ENCODE results near the gene NSFL1C. TPM values are rescaled to one million over a fixed set of nuclear protein-coding genes. Genes with fewer than 3 reads are reported as not detected.

NSFL1C gene
- total and polyA plus RNA-seq, 9 of the 15 experiments (the other 6 are each of a cell fraction or from before 2014, with no cell fraction given): 20.8 to 119 (median 47.0) TPM

DNA sequence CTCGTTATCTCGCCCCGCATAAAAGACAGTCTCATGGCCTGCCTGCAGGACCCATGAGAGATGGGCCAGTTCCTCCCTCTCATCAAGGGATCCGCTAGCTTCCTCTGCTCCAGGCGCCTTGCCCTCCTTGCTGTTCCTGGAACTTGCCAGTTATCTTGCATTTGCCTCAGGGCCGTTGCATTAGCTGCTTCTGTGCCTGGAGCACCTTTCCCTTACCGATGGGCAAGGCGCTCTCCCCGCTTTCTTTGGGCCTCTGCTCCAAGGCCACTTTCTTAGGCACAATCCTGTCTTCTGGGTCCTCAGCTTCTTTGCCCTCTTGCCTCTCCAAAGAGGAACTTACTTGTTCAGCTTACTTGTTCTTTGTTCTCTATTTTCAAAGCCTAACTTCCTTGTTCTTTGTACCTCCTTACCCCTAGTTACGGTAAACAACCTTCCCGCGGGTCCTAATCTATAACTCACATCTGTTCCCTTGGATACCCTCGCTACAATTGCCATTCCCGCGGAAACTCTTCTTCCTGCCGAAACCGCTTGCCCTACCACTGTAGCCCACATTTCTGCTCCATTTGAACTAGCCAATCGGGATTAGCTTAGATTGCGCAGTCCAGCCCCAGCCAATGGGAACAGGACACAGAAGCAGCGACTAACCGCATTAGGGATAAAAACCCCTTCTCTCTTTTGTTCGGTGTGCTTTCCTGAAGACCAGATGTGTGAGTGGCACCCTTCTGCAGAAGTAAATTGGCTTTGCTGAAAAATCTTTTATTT, 887 bp upstream of the NSFL1C start (continued):
- TF ChIP-seq MYBL2 (IDR thresholded peaks at IDR 0.05; ENCODE audit: low read depth) (peak; percentile 97), MYBL2 (CRISPR knock-in tag; IDR thresholded peaks at IDR 0.05; ENCODE audit: borderline replicate concordance) (peak; percentile 100; the same call in 1 of the 2 replicates), NFIC (IDR thresholded peaks at IDR 0.05) (no peak), FOXA3 (CRISPR knock-in tag; conservative IDR thresholded peaks at IDR 0.05 in 1 of 2, IDR thresholded peaks at IDR 0.05 in 1 of 2) (peak; percentile 67 to 83), HCFC1 (IDR thresholded peaks at IDR 0.05; ENCODE audit: low read depth, low read length) (no peak), FOXK1 (CRISPR knock-in tag; IDR thresholded peaks at IDR 0.05; ENCODE audit: borderline replicate concordance) (peak; percentile 95), ESRRA (IDR thresholded peaks at IDR 0.05; ENCODE audit: borderline replicate concordance, low read depth) (peak; percentile 58; the same call in 1 of the 2 replicates), CHD2 (IDR thresholded peaks at IDR 0.05; ENCODE audit: low read depth, low read length) (peak; percentile 32; the same call in 1 of the 2 replicates)
- TF ChIP-seq, protein P1, sequence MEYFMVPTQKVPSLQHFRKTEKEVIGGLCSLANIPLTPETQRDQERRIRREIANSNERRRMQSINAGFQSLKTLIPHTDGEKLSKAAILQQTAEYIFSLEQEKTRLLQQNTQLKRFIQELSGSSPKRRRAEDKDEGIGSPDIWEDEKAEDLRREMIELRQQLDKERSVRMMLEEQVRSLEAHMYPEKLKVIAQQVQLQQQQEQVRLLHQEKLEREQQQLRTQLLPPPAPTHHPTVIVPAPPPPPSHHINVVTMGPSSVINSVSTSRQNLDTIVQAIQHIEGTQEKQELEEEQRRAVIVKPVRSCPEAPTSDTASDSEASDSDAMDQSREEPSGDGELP (CRISPR knock-in tag; IDR thresholded peaks at IDR 0.05; ENCODE audit: borderline replicate concordance): peak; percentile 58; the same call in 1 of the 2 replicates
- TF ChIP-seq, protein P2, sequence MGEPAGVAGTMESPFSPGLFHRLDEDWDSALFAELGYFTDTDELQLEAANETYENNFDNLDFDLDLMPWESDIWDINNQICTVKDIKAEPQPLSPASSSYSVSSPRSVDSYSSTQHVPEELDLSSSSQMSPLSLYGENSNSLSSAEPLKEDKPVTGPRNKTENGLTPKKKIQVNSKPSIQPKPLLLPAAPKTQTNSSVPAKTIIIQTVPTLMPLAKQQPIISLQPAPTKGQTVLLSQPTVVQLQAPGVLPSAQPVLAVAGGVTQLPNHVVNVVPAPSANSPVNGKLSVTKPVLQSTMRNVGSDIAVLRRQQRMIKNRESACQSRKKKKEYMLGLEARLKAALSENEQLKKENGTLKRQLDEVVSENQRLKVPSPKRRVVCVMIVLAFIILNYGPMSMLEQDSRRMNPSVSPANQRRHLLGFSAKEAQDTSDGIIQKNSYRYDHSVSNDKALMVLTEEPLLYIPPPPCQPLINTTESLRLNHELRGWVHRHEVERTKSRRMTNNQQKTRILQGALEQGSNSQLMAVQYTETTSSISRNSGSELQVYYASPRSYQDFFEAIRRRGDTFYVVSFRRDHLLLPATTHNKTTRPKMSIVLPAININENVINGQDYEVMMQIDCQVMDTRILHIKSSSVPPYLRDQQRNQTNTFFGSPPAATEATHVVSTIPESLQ (CRISPR knock-in tag; IDR thresholded peaks at IDR 0.05): peak; percentile 41; the same call in 1 of the 2 replicates
- TF ChIP-seq, protein P3, sequence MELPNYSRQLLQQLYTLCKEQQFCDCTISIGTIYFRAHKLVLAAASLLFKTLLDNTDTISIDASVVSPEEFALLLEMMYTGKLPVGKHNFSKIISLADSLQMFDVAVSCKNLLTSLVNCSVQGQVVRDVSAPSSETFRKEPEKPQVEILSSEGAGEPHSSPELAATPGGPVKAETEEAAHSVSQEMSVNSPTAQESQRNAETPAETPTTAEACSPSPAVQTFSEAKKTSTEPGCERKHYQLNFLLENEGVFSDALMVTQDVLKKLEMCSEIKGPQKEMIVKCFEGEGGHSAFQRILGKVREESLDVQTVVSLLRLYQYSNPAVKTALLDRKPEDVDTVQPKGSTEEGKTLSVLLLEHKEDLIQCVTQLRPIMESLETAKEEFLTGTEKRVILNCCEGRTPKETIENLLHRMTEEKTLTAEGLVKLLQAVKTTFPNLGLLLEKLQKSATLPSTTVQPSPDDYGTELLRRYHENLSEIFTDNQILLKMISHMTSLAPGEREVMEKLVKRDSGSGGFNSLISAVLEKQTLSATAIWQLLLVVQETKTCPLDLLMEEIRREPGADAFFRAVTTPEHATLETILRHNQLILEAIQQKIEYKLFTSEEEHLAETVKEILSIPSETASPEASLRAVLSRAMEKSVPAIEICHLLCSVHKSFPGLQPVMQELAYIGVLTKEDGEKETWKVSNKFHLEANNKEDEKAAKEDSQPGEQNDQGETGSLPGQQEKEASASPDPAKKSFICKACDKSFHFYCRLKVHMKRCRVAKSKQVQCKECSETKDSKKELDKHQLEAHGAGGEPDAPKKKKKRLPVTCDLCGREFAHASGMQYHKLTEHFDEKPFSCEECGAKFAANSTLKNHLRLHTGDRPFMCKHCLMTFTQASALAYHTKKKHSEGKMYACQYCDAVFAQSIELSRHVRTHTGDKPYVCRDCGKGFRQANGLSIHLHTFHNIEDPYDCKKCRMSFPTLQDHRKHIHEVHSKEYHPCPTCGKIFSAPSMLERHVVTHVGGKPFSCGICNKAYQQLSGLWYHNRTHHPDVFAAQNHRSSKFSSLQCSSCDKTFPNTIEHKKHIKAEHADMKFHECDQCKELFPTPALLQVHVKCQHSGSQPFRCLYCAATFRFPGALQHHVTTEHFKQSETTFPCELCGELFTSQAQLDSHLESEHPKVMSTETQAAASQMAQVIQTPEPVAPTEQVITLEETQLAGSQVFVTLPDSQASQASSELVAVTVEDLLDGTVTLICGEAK (IDR thresholded peaks at IDR 0.05): 0 out of 2 replicates have a peak, but pooled peaks have one; percentile 9
- TF ChIP-seq, protein P3 (CRISPR knock-in tag; IDR thresholded peaks at IDR 0.05): no peak
